ENCODE results near the gene FBXL15. TPM values are rescaled to one million over a fixed set of nuclear protein-coding genes. Genes with fewer than 3 reads are reported as not detected.

The FBXL15 gene
- total RNA-seq, 1 experiment from 2014 or later: 11.0 TPM

DNA sequence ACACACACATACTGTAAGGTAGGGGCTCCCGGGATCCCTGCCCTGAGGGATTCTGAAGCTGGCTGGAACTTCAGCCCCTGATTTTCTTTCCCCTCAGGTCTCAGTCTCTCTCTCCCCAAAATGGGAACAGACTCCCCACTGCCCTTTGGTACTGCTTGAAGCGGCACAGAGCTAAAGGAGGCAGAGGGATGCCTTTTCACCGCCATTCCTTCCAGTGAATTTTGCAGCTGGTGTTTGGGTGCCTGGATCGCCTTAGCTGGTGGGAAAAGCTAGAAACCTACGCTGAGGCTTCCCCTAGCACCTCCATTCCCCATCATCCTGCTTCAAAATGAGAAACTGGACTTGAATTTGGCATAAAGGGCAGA is 14.5 kb downstream of the FBXL15 start:
- peaks cover 3% of the 10 kb centered on the region; the same call in 1 of the 2 replicates for H3K36me3 ChIP-seq
- no peak for DNase-seq (ENCODE audit: low read depth in 1 of 2, low spot score in 2 of 2)
- H3K27ac ChIP-seq: no peak overlapping the region
- H3K4me1 ChIP-seq (replicated peaks): peaks cover 7% of the 10 kb centered on the region
- no peaks in the 10 kb centered on the region for H3K27me3 ChIP-seq (replicated peaks)
- H3K4me3 ChIP-seq: no peak overlapping the region
- H3K9me3 ChIP-seq (replicated peaks): no peaks in the 10 kb centered on the region

DNA sequence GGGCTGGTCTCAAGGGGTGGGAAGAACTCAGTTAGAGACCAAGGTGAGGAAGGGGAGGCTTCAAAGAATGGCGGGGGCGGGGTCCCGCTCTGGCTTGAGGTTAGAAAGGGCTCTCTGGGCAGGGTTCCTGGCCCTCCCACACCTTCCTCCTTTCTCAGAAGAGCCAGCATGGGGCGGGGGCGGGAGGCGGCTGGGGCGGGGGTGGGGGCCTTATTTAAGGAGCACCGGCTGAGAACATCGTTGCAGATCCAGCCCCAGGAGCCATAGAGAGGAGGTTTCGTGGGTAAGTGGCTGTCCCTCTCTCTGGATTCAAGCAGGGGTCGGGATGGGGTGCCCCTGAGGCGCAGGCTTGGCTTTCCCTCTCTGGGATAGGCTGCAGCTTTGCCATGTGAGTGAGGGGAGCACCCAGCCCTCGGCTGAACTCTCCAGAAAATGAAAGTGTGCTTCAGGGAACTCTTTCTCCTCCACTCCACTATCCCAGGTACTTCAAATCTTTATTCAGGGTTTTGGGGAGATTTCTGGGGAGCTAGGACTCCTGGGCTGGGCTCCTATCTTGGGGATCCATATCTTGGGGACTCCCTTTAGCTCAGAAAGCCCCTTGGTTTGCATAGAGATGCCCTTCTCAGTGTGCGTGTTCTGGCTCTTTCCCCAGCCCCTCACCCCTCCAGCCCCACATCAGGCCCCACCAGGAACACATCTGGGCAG is 15.0 kb downstream of the FBXL15 start:
- peaks cover 7% of the 10 kb centered on the region for H3K4me1 ChIP-seq (replicated peaks)
- H3K27ac ChIP-seq: no peak overlapping the region
- H3K36me3 ChIP-seq: peaks cover 3% of the 10 kb centered on the region; the same call in 1 of the 2 replicates
- no peaks in the 10 kb centered on the region for H3K9me3 ChIP-seq (replicated peaks)
- no peaks in the 10 kb centered on the region for H3K27me3 ChIP-seq (replicated peaks)
- DNase-seq (ENCODE audit: low read depth in 1 of 2, low spot score in 2 of 2): no peak
- no peak overlapping the region for H3K4me3 ChIP-seq

DNA sequence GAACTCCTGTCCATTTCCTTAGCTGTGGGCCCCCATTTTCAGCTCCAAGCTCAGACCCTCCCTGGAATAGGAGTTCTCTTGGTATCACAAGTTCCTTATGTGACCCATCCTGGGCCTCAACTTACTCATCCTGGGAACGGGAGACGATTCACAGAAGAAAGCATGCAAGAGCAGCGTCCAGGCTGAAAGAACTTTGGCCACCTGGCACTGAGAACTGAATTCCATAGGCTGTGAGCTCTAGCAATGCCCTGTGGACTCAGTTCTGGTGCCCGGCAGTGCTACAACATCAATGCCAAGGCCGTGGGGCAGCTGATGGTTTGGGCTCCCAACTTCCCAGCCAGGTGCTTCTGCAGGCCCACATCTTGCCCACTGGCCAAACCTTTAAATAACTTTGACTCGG is 15.7 kb downstream of the FBXL15 start:
- DNase-seq (ENCODE audit: low read depth in 1 of 2, low spot score in 2 of 2): no peak
- Histone ChIP-seq H3K9me3 (replicated peaks) (no peaks in the 10 kb centered on the region), H3K36me3 (peaks cover 3% of the 10 kb centered on the region; the same call in 1 of the 2 replicates), H3K4me1 (replicated peaks) (peaks cover 7% of the 10 kb centered on the region), H3K4me3 (no peak overlapping the region), H3K27ac (no peak overlapping the region), H3K27me3 (replicated peaks) (no peaks in the 10 kb centered on the region)

DNA sequence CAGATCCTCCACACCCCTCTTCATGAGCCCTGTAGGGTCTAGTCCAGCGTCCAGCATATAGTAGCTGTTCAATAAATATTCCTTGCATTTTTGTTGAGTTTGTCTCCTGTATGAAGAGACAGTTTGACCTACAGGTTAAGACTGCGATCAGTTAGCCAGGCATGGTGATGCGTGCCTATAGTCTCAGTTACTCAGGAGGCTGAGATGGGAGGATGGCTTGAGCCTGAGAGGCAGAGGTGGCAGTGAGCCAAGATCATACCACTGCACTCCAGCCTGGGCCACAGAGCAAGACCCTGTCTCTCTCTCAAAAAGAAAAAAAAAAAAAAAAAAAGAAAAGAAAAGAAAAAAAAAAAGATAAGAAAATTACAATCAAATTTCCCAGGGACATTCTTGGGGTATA is 16.9 kb downstream of the FBXL15 start:
- Histone ChIP-seq H3K36me3 (no peaks in the 10 kb centered on the region), H3K27ac (no peak overlapping the region), H3K4me3 (no peak overlapping the region), H3K27me3 (replicated peaks) (no peaks in the 10 kb centered on the region), H3K4me1 (replicated peaks) (peaks cover 3% of the 10 kb centered on the region; the same call in 1 of the 2 replicates), H3K9me3 (replicated peaks) (no peaks in the 10 kb centered on the region)
- DNase-seq (ENCODE audit: low read depth in 1 of 2, low spot score in 2 of 2): no peak

DNA sequence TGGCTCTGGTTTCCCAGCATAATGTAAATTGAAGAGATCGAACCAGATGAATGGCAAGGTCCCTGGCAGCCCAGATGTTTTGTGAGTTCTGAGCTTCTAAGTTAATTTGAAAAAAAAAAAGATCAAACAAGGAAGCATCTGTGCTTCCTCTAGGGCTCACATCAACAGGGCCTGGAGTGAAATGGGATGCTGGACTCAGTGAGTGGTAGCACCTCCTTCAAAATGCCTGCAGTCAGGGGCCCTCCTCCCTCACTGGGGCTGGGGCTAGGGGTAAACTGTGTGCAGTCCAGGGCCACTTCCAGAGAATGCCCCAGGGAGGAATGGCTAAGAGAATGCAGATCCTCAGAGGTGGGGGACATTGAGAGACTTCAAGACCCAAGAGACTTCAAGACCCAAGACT is 17.7 kb downstream of the FBXL15 start:
- Histone ChIP-seq H3K27me3 (replicated peaks) (no peaks in the 10 kb centered on the region), H3K36me3 (no peaks in the 10 kb centered on the region), H3K27ac (no peak overlapping the region), H3K9me3 (replicated peaks) (no peaks in the 10 kb centered on the region), H3K4me1 (replicated peaks) (no peaks in the 10 kb centered on the region), H3K4me3 (no peak overlapping the region)
- no peak for DNase-seq (ENCODE audit: low read depth in 1 of 2, low spot score in 2 of 2)

DNA sequence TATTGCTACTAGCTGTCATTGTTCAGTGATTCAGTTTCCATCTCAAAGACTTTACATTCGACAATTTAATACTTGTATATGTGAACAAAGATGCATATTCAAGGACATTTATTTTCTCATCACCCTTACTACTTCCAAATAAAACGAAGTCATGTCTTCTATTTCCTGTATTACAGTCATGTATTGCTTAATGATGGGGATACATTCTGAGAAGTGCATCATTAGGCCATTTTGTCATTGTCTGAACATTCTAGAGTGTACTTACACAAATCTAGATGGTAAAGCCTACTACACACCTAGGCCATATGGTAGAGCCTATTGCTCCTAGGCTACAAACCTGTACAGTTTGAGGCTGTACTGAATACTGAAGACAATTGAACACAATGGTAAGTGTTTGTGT is 24.2 kb downstream of the FBXL15 start:
- Histone ChIP-seq H3K36me3 (no peaks in the 10 kb centered on the region), H3K4me3 (no peak overlapping the region), H3K9me3 (replicated peaks) (no peaks in the 10 kb centered on the region), H3K27ac (no peak overlapping the region), H3K4me1 (replicated peaks) (peaks cover 4% of the 10 kb centered on the region), H3K27me3 (replicated peaks) (0 out of 2 replicates have a peak, but pooled peaks cover 4% of the 10 kb centered on the region)
- DNase-seq (ENCODE audit: low read depth in 1 of 2, low spot score in 2 of 2): no peak

DNA sequence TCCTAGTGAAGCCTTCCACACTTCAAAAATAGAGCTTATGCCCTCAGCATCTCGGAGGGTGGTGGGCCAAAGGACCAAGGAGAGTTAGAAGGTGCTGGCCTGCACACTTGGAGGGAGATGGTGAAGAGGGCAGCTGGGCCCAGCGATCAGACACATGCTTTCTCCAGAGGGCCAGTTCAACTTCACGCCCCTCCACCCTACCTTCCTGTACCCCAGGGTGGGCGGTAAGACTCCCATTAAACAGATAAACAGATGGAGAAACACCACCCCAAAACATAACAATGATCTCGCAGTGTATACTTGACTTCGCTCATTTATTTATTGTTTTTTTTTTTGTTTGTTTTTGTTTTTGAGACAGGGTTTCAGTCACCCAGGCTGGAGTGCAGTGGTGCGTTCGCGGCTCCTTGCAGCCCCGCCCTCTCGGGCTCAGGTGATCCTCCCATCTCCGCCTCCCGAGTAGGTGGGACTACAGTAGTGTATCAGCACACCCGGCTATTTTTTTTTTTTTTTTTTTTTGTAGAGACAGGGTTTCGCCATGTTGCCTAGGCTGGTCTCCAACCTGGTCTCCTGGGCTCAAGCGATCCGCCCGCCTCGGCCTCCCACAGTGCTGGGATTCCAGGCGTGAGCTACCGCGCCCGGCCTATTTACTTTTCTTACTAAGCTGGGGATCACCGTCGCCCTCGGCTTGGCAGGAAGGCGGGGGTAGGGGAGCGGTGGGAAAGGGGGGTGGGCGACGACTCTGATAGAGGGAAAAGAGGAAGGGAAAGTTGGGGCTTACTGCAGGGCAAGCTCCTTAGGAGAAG is 28.9 kb downstream of the FBXL15 start:
- no peak overlapping the region for H3K27ac ChIP-seq
- H3K36me3 ChIP-seq: peaks cover 3% of the 10 kb centered on the region; the same call in 1 of the 2 replicates
- H3K4me3 ChIP-seq: peak overlapping the region; percentile 78
- H3K9me3 ChIP-seq (replicated peaks): peaks cover 3% of the 10 kb centered on the region; the same call in 1 of the 2 replicates
- 0 out of 2 replicates have a peak, but pooled peaks cover 4% of the 10 kb centered on the region for H3K27me3 ChIP-seq (replicated peaks)
- DNase-seq (ENCODE audit: low read depth in 1 of 2, low spot score in 2 of 2): no peak
- H3K4me1 ChIP-seq (replicated peaks): peaks cover 41% of the 10 kb centered on the region

DNA sequence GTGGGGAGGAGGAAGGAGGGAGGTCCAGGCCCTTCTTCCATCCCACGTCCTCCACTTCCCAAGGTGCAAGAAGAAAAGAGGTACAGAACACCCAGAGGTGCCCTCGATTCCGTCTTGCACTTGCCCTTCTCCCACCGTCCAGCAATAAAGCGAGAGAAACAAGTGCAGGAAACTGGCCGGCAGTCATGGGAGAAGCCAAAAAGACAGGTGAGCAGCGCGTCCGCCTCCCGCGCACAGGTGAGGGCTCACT is 29.4 kb downstream of the FBXL15 start:
- H3K9me3 ChIP-seq (replicated peaks): peaks cover 3% of the 10 kb centered on the region; the same call in 1 of the 2 replicates
- no peak for DNase-seq (ENCODE audit: low read depth in 1 of 2, low spot score in 2 of 2)

DNA sequence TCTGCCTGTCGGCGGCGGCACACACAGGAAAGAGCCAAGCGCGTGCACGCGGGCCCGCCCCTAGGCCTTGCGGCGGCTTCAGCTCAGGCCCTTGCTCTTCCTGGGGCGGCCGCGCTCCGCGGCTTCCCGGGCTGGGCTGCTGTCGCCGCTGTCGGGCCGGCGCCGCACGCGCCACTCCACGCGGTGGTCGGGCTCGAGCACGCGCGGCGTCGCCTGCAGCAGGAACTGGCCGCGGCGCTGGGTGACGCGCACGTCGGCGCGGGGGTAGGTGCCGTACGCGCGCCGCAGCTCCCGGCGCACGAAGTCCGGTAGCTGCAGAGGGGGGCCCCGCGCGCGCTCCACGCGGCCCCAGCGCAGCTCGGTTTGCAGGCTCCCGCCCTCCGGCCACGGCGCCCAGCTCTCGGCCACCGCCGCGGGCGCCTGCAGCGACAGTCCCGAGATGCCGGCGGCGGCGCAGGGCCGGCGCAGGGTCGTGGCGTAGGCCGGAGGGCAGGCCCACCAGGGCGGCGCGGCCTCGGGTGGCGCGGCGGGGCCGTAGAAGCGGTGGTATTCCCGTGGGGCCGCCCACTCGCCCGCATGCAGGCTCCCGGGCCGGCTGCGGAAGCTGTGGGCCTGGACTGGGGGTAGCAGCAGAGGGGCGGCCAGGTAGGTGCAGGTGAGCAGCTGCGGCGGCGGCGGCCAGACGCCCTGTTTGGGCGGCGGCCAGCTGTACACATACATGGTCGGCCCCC is 29.9 kb downstream of the FBXL15 start:
- peaks cover 3% of the 10 kb centered on the region; the same call in 1 of the 2 replicates for H3K36me3 ChIP-seq
- H3K4me1 ChIP-seq (replicated peaks): peaks cover 41% of the 10 kb centered on the region
- no peaks in the 10 kb centered on the region for H3K27me3 ChIP-seq (replicated peaks)
- peak overlapping the region; percentile 78 for H3K4me3 ChIP-seq
- H3K27ac ChIP-seq: no peak overlapping the region
- peak; percentile 65 to 81 for DNase-seq (ENCODE audit: low read depth in 1 of 2, low spot score in 2 of 2)
- peaks cover 3% of the 10 kb centered on the region; the same call in 1 of the 2 replicates for H3K9me3 ChIP-seq (replicated peaks)

More for the DNA sequence above, 29.4 kb downstream of the FBXL15 start:
- Histone ChIP-seq H3K27me3 (replicated peaks) (0 out of 2 replicates have a peak, but pooled peaks cover 1% of the 10 kb centered on the region), H3K36me3 (peaks cover 3% of the 10 kb centered on the region; the same call in 1 of the 2 replicates), H3K4me3 (peak overlapping the region; percentile 78), H3K27ac (no peak overlapping the region), H3K4me1 (replicated peaks) (peaks cover 41% of the 10 kb centered on the region)

DNA sequence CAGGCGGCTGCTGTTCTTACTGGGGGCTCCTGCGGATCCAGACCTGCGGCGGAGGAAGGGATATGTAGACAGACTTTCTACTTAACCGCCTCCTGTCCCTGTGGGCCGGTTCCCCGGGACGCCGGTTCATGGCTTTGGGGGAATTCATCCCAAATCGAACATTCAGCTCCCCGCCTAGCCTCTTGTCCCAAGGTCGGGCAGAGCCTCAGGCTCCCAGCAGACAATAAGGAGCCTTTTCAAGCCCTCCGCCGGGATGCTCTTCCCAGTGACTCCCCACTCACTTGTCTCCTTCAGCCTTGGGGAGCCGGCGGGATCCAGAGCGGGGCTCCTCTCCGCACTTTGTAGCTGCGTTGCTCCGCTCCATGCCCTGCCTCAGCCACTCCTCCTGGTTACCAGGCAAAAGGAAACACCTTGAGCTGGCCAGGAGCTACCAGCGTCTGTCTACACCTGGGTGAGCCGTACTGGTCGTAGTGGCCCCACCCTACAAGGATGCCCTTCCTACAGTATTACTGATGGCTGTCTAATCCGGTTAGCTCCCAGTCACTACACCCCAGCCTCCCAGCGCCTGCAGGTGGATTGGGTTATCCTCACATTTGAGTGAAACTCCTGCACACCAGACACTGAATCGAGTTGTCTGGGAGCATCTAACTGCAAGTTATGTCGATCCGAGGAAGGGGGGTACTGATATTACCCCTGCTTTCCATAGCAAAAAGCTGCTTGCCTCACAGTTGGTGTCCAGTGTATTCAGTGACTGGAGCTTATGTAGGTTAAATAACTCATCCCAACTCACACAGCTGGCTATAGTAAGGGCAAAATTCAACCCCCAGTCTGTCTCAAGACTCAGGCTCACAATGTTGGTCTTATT is 30.7 kb downstream of the FBXL15 start, which contains the start of gene C10orf95:
C10orf95 (minus strand) TSS at position 439 of the 865 bp plus-strand sequence. CDS start 450 bp downstream, outside the sequence.
- H3K27me3 ChIP-seq (replicated peaks): no peaks in the 10 kb centered on the region
- H3K36me3 ChIP-seq: peaks cover 3% of the 10 kb centered on the region; the same call in 1 of the 2 replicates
- peaks cover 48% of the 10 kb centered on the region for H3K4me1 ChIP-seq (replicated peaks)
- H3K9me3 ChIP-seq (replicated peaks): peaks cover 3% of the 10 kb centered on the region; the same call in 1 of the 2 replicates
- no peak for DNase-seq (ENCODE audit: low read depth in 1 of 2, low spot score in 2 of 2)
- no peak within 1 kb of the TSS for H3K27ac ChIP-seq
- peak within 1 kb of the TSS; percentile 78 for H3K4me3 ChIP-seq

DNA sequence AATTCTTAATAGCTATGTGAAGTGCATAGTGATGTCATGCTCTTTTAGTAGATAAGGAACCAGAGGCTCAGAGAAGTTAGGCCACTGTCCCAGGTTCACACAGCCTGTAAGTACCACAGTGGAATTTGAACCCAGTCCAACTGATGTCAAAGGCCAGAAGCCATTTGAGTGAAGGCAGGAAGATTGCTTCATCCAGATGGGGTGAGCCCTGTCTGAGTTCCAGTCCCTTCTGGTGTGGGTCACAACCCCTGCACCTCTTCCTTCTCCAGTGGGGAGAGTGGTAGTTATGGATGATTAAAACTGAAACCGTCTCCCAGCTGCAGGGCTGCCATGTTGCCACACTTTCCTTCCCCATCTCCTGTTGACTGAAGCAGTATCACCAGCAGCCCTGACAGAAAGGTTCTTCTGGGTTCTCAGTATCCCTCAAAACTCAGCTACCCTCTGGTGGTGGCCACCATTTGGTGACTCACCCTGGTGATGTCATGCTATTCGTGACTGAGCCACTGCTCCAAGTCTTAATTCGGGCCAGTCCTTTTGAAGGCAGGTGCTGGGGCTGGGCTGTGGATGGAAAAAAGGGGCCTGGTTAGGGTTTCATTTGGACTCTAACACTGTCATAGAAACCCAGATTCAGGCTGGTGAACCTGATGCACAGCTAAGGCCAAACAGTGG is 32.2 kb downstream of the FBXL15 start:
- Histone ChIP-seq H3K36me3 (peaks cover 3% of the 10 kb centered on the region; the same call in 1 of the 2 replicates), H3K27me3 (replicated peaks) (no peaks in the 10 kb centered on the region), H3K27ac (no peak overlapping the region), H3K4me1 (replicated peaks) (peaks cover 48% of the 10 kb centered on the region), H3K4me3 (no peak overlapping the region), H3K9me3 (replicated peaks) (peaks cover 3% of the 10 kb centered on the region; the same call in 1 of the 2 replicates)
- DNase-seq (ENCODE audit: low read depth in 1 of 2, low spot score in 2 of 2): peak; percentile 59 to 78

DNA sequence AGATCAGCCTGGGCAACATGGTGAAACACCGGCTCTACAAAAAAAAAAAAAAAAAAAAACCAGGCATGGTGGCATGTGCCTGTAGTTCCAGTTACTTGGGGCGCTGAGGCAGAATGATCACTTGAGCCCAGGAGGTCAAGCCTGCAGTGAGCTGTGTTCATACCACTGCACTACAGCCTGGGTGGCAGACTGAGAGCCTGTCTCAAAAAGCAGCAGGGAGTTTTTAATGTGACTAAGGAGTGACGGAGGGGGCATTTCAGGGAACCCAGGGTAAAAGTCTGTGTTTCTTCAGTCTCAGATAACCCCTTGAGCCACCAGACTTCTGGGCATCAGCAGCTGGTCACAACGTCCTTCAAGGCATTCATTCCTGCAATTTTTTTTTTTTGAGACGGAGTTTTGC is 32.9 kb downstream of the FBXL15 start:
- 0 out of 2 replicates have a peak overlapping the region, but pooled peaks have one; percentile 8 for H3K27ac ChIP-seq
- no peak overlapping the region for H3K4me3 ChIP-seq
- DNase-seq (ENCODE audit: low read depth in 1 of 2, low spot score in 2 of 2): no peak
- peaks cover 48% of the 10 kb centered on the region for H3K4me1 ChIP-seq (replicated peaks)
- peaks cover 3% of the 10 kb centered on the region; the same call in 1 of the 2 replicates for H3K9me3 ChIP-seq (replicated peaks)
- peaks cover 3% of the 10 kb centered on the region; the same call in 1 of the 2 replicates for H3K36me3 ChIP-seq
- no peaks in the 10 kb centered on the region for H3K27me3 ChIP-seq (replicated peaks)

Data from SJSA1 (cell line).